B cell (primary cell): ENCODE measurements around the gene PIP4K2A. TPM values are rescaled to one million over a fixed set of nuclear protein-coding genes. Genes with fewer than 3 reads are reported as not detected.

ENCODE experiments used
- ATAC-seq: fragments of 200-7000 bp; cut with Tn5 transposase; one replicate; pipeline ENCODE4 v1.10.0; 2021; ENCODE audit warnings: low read depth, mild to moderate bottlenecking, moderate number of reproducible peaks, moderate library complexity
- CTCF ChIA-PET: fragments of 350-600 bp; sonication (Branson Sonifier 250); formaldehyde crosslinking; loops from one replicate; lab custom pipeline; 2021; ENCODE audit warnings: antibody characterized with exemption, inconsistent platforms; lab: Charles Lee
- POLR2A ChIA-PET: fragments of 350-600 bp; sonication (Branson Sonifier 250); formaldehyde crosslinking; loops from one replicate; lab custom pipeline; 2021; ENCODE audit warnings: antibody characterized with exemption; lab: Charles Lee
- DNase-seq: peaks from one replicate; pipeline ENCODE4 v3.0.0; 2013
- H2AFZ ChIP-seq: 2 replicates; pipeline ENCODE4 v1.6.1; 2012; ENCODE audit warnings: mild to moderate bottlenecking, low read depth, low read length; ENCODE audit not compliant: insufficient read depth, poor library complexity, severe bottlenecking
- H3K27ac ChIP-seq, 2 donors: 1 replicate in 1 of 2; 2 replicates in 1 of 2; pipeline ENCODE4 v1.5.1; 2012 to 2013; ENCODE audit warnings: low read length in 2 of 2, mild to moderate bottlenecking in 2 of 2, moderate library complexity in 1 of 2
- H3K27me3 ChIP-seq, 4 experiments: fragments of 200-600 bp in 1 of 4; sonication (generic) in 1 of 4; replicated peaks in 1 of 4; 1 replicate in 2 of 4; 2 replicates in 2 of 4; pipeline versions ENCODE4 v1.6.1 to v1.7.0; 2013 to 2016; ENCODE audit warnings: low read length in 3 of 4, mild to moderate bottlenecking in 2 of 4, mixed read lengths in 1 of 4, moderate library complexity in 1 of 4; ENCODE audit not compliant: insufficient read depth in 4 of 4, control insufficient read depth in 3 of 4; ENCODE audit errors: control extremely low read depth in 1 of 4
- H3K36me3 ChIP-seq, 2 experiments: replicated peaks in 1 of 2; 1 replicate in 1 of 2; 2 replicates in 1 of 2; pipeline versions ENCODE4 v1.6.1 to v1.7.1; 2013; ENCODE audit warnings: low read length in 1 of 2; ENCODE audit not compliant: insufficient read depth in 2 of 2, control insufficient read depth in 1 of 2; ENCODE audit errors: control extremely low read depth in 1 of 2, extremely low read depth in 1 of 2
- H3K4me1 ChIP-seq, 2 donors: fragments of 200-600 bp in 1 of 2; sonication (generic) in 1 of 2; 1 replicate in 1 of 2; 2 replicates in 1 of 2; pipeline versions ENCODE4 v1.5.1 to v1.6.1; 2013 to 2017; ENCODE audit warnings: low read length in 2 of 2; ENCODE audit not compliant: control insufficient read depth in 2 of 2, insufficient read depth in 2 of 2
- H3K4me2 ChIP-seq: replicated peaks from 2 replicates; pipeline ENCODE3; 2012; ENCODE audit warnings: mild to moderate bottlenecking, low read depth, low read length; ENCODE audit not compliant: poor library complexity, severe bottlenecking
- H3K4me3 ChIP-seq, 5 experiments: fragments of 200-600 bp in 1 of 5; sonication (generic) in 1 of 5; 1 replicate in 3 of 5; 2 replicates in 2 of 5; pipeline versions ENCODE4 v1.5.1 to v1.7.0; 2011 to 2016; ENCODE audit warnings: low read length in 4 of 5, mild to moderate bottlenecking in 4 of 5, low read depth in 2 of 5, control low read depth in 1 of 5, moderate library complexity in 1 of 5; ENCODE audit not compliant: insufficient read depth in 1 of 5; ENCODE audit errors: control extremely low read depth in 1 of 5, extremely low read depth in 1 of 5
- H3K79me2 ChIP-seq: fragments of 200-600 bp; sonication (generic); one replicate; pipeline ENCODE4 v1.6.0; 2016; ENCODE audit warnings: low read length; ENCODE audit not compliant: control insufficient read depth, insufficient read depth
- H3K9ac ChIP-seq: fragments of 200-600 bp; sonication (generic); 2 replicates; pipeline ENCODE4 v1.6.1; 2017; ENCODE audit warnings: mild to moderate bottlenecking, low read length, moderate library complexity
- H3K9me3 ChIP-seq, 3 donors: one replicate each; pipeline versions ENCODE4 v1.6.1 to v1.7.1; 2013; ENCODE audit warnings: low read length in 2 of 3; ENCODE audit not compliant: control insufficient read depth in 2 of 3, insufficient read depth in 1 of 3; ENCODE audit errors: control extremely low read depth in 1 of 3
- H4K20me1 ChIP-seq: 2 replicates; pipeline ENCODE4 v1.6.0; 2012; ENCODE audit warnings: mild to moderate bottlenecking, low read length; ENCODE audit not compliant: insufficient read depth, control insufficient read depth, poor library complexity, severe bottlenecking
- H3K27ac Mint-ChIP-seq: one replicate; pipeline ENCODE4 v1.8.0; 2021; ENCODE audit warnings: mixed read lengths
- H3K27me3 Mint-ChIP-seq: one replicate; pipeline ENCODE4 v1.8.0; 2021; ENCODE audit warnings: mixed read lengths
- H3K4me1 Mint-ChIP-seq: one replicate; pipeline ENCODE4 v1.8.0; 2021; ENCODE audit warnings: mixed read lengths
- H3K4me3 Mint-ChIP-seq: one replicate; pipeline ENCODE4 v1.8.0; 2021; ENCODE audit warnings: mixed read lengths
- H3K9me3 Mint-ChIP-seq: one replicate; pipeline ENCODE4 v1.8.0; 2022; ENCODE audit warnings: mixed read lengths; ENCODE audit not compliant: insufficient read depth
- EZH2 ChIP-seq: IDR thresholded peaks from 2 replicates; pipeline ENCODE4 v1.6.1; 2012; ENCODE audit warnings: borderline replicate concordance, low read depth, mild to moderate bottlenecking, moderate library complexity, low read length; ENCODE audit not compliant: insufficient read depth, poor library complexity, severe bottlenecking
- WGBS: methylation state at CpG from one replicate; pipeline ENCODE4 v1.1.5; 2013; ENCODE audit warnings: missing lambda C conversion rate; ENCODE audit not compliant: insufficient coverage; 5-methylcytosine and 5-hydroxymethylcytosine counted together
- intact Hi-C: fragments of 100-400 bp; cut with micrococcal nuclease; formaldehyde crosslinking; loops from one replicate; pipeline ENCODE4 v1.10.0; 2022
- polyA plus RNA-seq: library from polyadenylated mRNA; depleted of rRNA; stranded (reverse); fragments of >200 nt; gene quantifications from 2 replicates; pipeline ENCODE4 v1.2.3, GENCODE V29; 2012
- total RNA-seq, 2 donors: library from RNA; stranded (reverse); fragments of 120-200 nt in 1 of 2; gene quantifications; 1 replicate in 1 of 2; 2 replicates in 1 of 2; pipeline versions ENCODE4 v1.2.3 to v1.2.4, GENCODE V29; 2013 to 2022
- TF ChIP-seq, protein P1 (sequence below): fragments of 200-600 bp; IDR thresholded peaks from one replicate; pipeline ENCODE4 v1.8.0; 2022; ENCODE audit warnings: antibody characterized with exemption, mild to moderate bottlenecking

Gene PIP4K2A
- total and polyA plus RNA-seq, 2 donors (not counting 1 experiment from before 2014, with no cell fraction given): 21.8 to 103 TPM

DNA sequence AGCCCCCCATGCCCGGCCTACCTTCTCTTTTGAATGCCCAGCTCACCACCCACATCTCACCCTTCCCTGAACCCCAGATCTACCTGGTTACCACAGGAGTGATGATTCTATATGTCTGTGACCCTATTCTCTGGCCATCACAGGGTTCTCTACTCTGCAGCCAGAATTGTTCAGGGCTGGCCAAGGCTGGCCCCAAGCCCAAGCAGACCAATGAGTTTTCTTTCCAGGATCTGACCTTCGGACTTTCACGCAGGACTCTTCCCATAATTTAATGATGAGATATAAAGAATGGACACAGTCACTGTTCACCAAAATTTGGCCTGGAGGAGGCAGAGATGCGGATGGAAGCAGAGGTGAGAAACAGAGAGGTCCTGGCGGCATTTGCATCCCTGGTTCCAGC is 72.6 kb downstream of the PIP4K2A start:
- WGBS: 100% methylated on average over 4 of the region's 5 CpGs
- Histone ChIP-seq H3K4me1 (peaks cover 38 to 44% of the 10 kb centered on the region in 2 donors), H3K27ac (peak overlapping the region in 1 of 2 donors; percentile 7), H3K4me3 (no peak overlapping the region), H3K36me3 (peaks cover 0 to 5% of the 10 kb centered on the region in 2 experiments), H3K9me3 (peaks cover 0 to 10% (median 0%) of the 10 kb centered on the region in 3 donors), H3K27me3 (no peaks in the 10 kb centered on the region), H3K4me2 (no peak overlapping the region), H2AFZ (no peak overlapping the region), H4K20me1 (no peaks in the 10 kb centered on the region), H3K79me2 (peaks cover 93% of the 10 kb centered on the region), H3K9ac (no peak overlapping the region)
- TF ChIP-seq, protein P1, sequence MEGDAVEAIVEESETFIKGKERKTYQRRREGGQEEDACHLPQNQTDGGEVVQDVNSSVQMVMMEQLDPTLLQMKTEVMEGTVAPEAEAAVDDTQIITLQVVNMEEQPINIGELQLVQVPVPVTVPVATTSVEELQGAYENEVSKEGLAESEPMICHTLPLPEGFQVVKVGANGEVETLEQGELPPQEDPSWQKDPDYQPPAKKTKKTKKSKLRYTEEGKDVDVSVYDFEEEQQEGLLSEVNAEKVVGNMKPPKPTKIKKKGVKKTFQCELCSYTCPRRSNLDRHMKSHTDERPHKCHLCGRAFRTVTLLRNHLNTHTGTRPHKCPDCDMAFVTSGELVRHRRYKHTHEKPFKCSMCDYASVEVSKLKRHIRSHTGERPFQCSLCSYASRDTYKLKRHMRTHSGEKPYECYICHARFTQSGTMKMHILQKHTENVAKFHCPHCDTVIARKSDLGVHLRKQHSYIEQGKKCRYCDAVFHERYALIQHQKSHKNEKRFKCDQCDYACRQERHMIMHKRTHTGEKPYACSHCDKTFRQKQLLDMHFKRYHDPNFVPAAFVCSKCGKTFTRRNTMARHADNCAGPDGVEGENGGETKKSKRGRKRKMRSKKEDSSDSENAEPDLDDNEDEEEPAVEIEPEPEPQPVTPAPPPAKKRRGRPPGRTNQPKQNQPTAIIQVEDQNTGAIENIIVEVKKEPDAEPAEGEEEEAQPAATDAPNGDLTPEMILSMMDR: no peak
- TF ChIP-seq EZH2: no peak
- H3K4me3 Mint-ChIP-seq: no peak overlapping the region
- ATAC-seq (no peak), DNase-seq (no peak)
- peaks cover 70% of the 10 kb centered on the region for H3K4me1 Mint-ChIP-seq
- peak overlapping the region; percentile 66 for H3K27ac Mint-ChIP-seq
- POLR2A ChIA-PET: interaction anchor here (0.6 kb wide), 1 partner anchor 46 kb away, joined by 8 read pairs; no protein-coding TSS in a partner anchor
- intact Hi-C loops: no loop called here
- CTCF ChIA-PET: no interaction called here
- H3K27me3 Mint-ChIP-seq: no peaks in the 10 kb centered on the region
- no peaks in the 10 kb centered on the region for H3K9me3 Mint-ChIP-seq

GRCh38 chr10:22640359-22640758 is 74.0 kb downstream of the PIP4K2A start:
- Histone ChIP-seq H3K9ac (no peak overlapping the region), H3K27me3 (no peaks in the 10 kb centered on the region), H3K4me3 (no peak overlapping the region), H2AFZ (no peak overlapping the region), H3K27ac (no peak overlapping the region), H3K9me3 (peaks cover 0 to 16% (median 0%) of the 10 kb centered on the region in 3 donors), H3K4me2 (no peak overlapping the region), H3K79me2 (peaks cover 93% of the 10 kb centered on the region), H4K20me1 (no peaks in the 10 kb centered on the region), H3K4me1 (peaks cover 42 to 49% of the 10 kb centered on the region in 2 donors), H3K36me3 (peaks cover 0 to 5% of the 10 kb centered on the region in 2 experiments)
- Mint-ChIP-seq H3K27me3 (no peaks in the 10 kb centered on the region), H3K27ac (peak overlapping the region; percentile 38), H3K9me3 (no peaks in the 10 kb centered on the region), H3K4me1 (peaks cover 74% of the 10 kb centered on the region), H3K4me3 (no peak overlapping the region)
- intact Hi-C loops: no loop called here
- ChIA-PET POLR2A (interaction anchor here (1.2 kb wide), 1 partner anchor 40 kb away, joined by 3 read pairs; no protein-coding TSS in a partner anchor), CTCF (interaction anchor here (1.3 kb wide), 1 partner anchor 35 kb away, joined by 3 read pairs; no protein-coding TSS in a partner anchor)
- DNase-seq (no peak), ATAC-seq (no peak)
- WGBS: 73% methylated on average over 3 of the region's 6 CpGs
- TF ChIP-seq, protein P1: no peak
- TF ChIP-seq EZH2: no peak
